A673 (cell line): ENCODE results near the gene ASCL4. TPM values are rescaled to one million over a fixed set of nuclear protein-coding genes. Genes with fewer than 3 reads are reported as not detected.

Source experiments
- BruUV-seq: library from RNA; stranded (reverse); fragments of 400-500 nt; replicated peaks from 2 replicates; lab custom pipeline; 2021; lab: Mats Ljungman, UMichigan
- CTCF ChIA-PET: fragments of 300-600 bp; sonication (Branson Sonifier 250); formaldehyde crosslinking; loops from one replicate; lab custom pipeline; 2022; ENCODE audit warnings: antibody characterized with exemption; lab: Charles Lee
- POLR2A ChIA-PET: fragments of 300-600 bp; sonication (Branson Sonifier 250); formaldehyde crosslinking; loops from one replicate; lab custom pipeline; 2022; ENCODE audit warnings: antibody characterized with exemption; ENCODE audit not compliant: low non-redundant PET; lab: Charles Lee
- DNase-seq: peaks from one replicate; pipeline ENCODE4 v3.0.0-alpha.2; 2015; ENCODE audit warnings: low spot score
- H3K27ac ChIP-seq: fragments of 200-600 bp; sonication (generic); 2 replicates; pipeline ENCODE4 v1.5.1; 2016; ENCODE audit warnings: mixed run types, low read depth, mild to moderate bottlenecking, mixed read lengths, antibody characterized with exemption, low read length; ENCODE audit not compliant: poor library complexity, severe bottlenecking
- H3K27me3 ChIP-seq: fragments of 200-600 bp; sonication (generic); replicated peaks from 2 replicates; pipeline ENCODE4 v1.6.1; 2017; ENCODE audit warnings: mixed run types, low read depth, mild to moderate bottlenecking, mixed read lengths, antibody characterized with exemption, low read length; ENCODE audit not compliant: insufficient read depth, poor library complexity
- H3K36me3 ChIP-seq: fragments of 200-600 bp; sonication (generic); 2 replicates; pipeline ENCODE4 v1.6.1; 2016; ENCODE audit warnings: mixed run types, mild to moderate bottlenecking, mixed read lengths, antibody characterized with exemption, low read length; ENCODE audit not compliant: insufficient read depth, poor library complexity, severe bottlenecking
- H3K4me1 ChIP-seq: fragments of 200-600 bp; sonication (generic); 2 replicates; pipeline ENCODE4 v1.6.1; 2017; ENCODE audit warnings: mixed run types, mild to moderate bottlenecking, mixed read lengths, antibody characterized with exemption, low read length; ENCODE audit not compliant: insufficient read depth, poor library complexity, severe bottlenecking
- H3K4me3 ChIP-seq: fragments of 200-600 bp; sonication (generic); 2 replicates; pipeline ENCODE4 v1.5.1; 2016; ENCODE audit warnings: low read depth, mixed run types, mild to moderate bottlenecking, mixed read lengths, low read length; ENCODE audit not compliant: poor library complexity, severe bottlenecking
- H3K9me3 ChIP-seq: fragments of 200-600 bp; sonication (generic); 2 replicates; pipeline ENCODE4 v1.6.1; 2016; ENCODE audit warnings: mixed run types, low read depth, mild to moderate bottlenecking, mixed read lengths, antibody characterized with exemption, low read length; ENCODE audit not compliant: poor library complexity, severe bottlenecking
- EZH2 ChIP-seq: fragments of 200-600 bp; sonication (generic); IDR thresholded peaks from 2 replicates; pipeline ENCODE4 v1.6.1; 2017; ENCODE audit warnings: borderline replicate concordance, low read depth, mild to moderate bottlenecking, mixed read lengths, antibody characterized with exemption, low read length; ENCODE audit not compliant: poor library complexity, severe bottlenecking
- intact Hi-C: fragments of 100-400 bp; cut with micrococcal nuclease; formaldehyde crosslinking; loops from one replicate; pipeline ENCODE4 v1.10.0; 2022; ENCODE audit not compliant: unreplicated experiment
- total RNA-seq: library from RNA; stranded (reverse); gene quantifications from 2 replicates; pipeline ENCODE4 v1.2.3, GENCODE V29; 2021
- TF ChIP-seq, protein P1 (sequence below): fragments of 300-800, 200-600 bp; sonication (generic); conservative IDR thresholded peaks from 2 replicates; pipeline ENCODE4 v1.5.1; 2017; ENCODE audit warnings: low read depth, mild to moderate bottlenecking, antibody characterized with exemption, low read length, moderate library complexity, mixed read lengths

The ASCL4 gene
- total RNA-seq, 1 experiment from 2014 or later, result not detected

DNA sequence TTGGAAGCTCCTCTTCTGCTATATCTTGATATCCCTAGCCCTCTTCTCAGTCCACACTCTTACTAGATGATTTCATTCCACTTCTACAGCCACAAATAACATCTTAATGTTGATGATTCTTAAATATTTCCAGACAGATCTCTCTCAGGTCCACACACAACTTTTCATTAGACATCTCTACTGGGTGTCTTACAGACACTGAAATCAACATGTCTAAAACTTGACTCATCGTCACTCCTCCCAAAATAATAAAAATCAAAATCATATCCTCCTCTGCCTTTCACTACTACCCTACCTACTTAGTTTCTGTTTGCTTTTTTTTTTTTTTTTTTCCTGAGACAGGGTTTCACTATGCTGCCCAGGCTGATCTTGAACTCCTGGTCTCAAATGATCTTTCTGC, 25.4 kb upstream of the ASCL4 start:
- Histone ChIP-seq H3K36me3 (peaks cover 71% of the 10 kb centered on the region), H3K9me3 (no peaks in the 10 kb centered on the region), H3K4me3 (no peak overlapping the region), H3K27ac (no peak overlapping the region), H3K4me1 (no peaks in the 10 kb centered on the region), H3K27me3 (no peaks in the 10 kb centered on the region)
- DNase-seq, result no peak
- CTCF ChIA-PET, result no interaction called here
- POLR2A ChIA-PET, result interaction anchor here (0.7 kb wide), 1 partner anchor 404 kb away, joined by 6 read pairs; no protein-coding TSS in a partner anchor
- BruUV-seq, result no TSS peak
- TF ChIP-seq, protein P1, sequence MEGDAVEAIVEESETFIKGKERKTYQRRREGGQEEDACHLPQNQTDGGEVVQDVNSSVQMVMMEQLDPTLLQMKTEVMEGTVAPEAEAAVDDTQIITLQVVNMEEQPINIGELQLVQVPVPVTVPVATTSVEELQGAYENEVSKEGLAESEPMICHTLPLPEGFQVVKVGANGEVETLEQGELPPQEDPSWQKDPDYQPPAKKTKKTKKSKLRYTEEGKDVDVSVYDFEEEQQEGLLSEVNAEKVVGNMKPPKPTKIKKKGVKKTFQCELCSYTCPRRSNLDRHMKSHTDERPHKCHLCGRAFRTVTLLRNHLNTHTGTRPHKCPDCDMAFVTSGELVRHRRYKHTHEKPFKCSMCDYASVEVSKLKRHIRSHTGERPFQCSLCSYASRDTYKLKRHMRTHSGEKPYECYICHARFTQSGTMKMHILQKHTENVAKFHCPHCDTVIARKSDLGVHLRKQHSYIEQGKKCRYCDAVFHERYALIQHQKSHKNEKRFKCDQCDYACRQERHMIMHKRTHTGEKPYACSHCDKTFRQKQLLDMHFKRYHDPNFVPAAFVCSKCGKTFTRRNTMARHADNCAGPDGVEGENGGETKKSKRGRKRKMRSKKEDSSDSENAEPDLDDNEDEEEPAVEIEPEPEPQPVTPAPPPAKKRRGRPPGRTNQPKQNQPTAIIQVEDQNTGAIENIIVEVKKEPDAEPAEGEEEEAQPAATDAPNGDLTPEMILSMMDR, result no peak
- TF ChIP-seq EZH2, result no peak
- intact Hi-C loops, result no loop called here

DNA sequence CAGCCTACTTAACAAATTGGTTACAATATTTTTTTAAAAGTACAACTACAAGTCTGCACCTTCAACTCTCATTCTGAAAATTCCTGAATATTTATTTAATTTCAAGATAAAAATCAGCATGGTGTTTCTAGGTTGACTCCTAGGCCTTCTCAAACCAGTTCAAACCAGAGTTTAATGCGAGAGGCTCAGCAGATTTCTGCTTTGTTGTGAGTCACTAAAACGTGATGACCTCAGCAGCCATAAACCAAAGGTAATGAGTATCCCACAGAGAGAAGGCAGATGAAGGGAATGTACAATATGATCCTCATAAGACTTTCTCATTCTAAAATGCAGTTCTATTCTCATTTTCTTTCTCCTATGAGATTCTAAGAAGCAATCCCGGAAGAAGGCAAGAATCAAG, 15.1 kb upstream of the ASCL4 start:
- ChIA-PET CTCF (interaction anchor here (0.6 kb wide), 1 partner anchor 794 kb away, joined by 3 read pairs; no protein-coding TSS in a partner anchor), POLR2A (no interaction called here)
- BruUV-seq, result no TSS peak
- intact Hi-C loops, result no loop called here
- DNase-seq, result peak; percentile 74
- Histone ChIP-seq H3K4me1 (peaks cover 16% of the 10 kb centered on the region), H3K27me3 (no peaks in the 10 kb centered on the region), H3K9me3 (no peaks in the 10 kb centered on the region), H3K36me3 (peaks cover 47% of the 10 kb centered on the region), H3K27ac (peak overlapping the region; percentile 56), H3K4me3 (peak overlapping the region; percentile 95)
- TF ChIP-seq, protein P1, result no peak
- no peak for TF ChIP-seq EZH2

- H3K4me3 ChIP-seq, result peak overlapping the region; percentile 95
- no peaks in the 10 kb centered on the region for H3K27me3 ChIP-seq
- no peaks in the 10 kb centered on the region for H3K9me3 ChIP-seq
- DNase-seq, result peak; percentile 32
- peaks cover 16% of the 10 kb centered on the region for H3K4me1 ChIP-seq
- no TSS peak for BruUV-seq
- ChIA-PET CTCF (no interaction called here), POLR2A (no interaction called here)
- no peak for TF ChIP-seq EZH2
- TF ChIP-seq, protein P1, result no peak
- peak overlapping the region; percentile 56 for H3K27ac ChIP-seq
- peaks cover 38% of the 10 kb centered on the region for H3K36me3 ChIP-seq
- intact Hi-C loops, result loop anchor here (2.0 kb wide), 1 partner anchor 124 kb away; no protein-coding TSS in a partner anchor
Measured at GRCh38 chr12:107760207-107760808, 14.2 kb upstream of the ASCL4 start.
